Parathyroid adenoma (tissue), 2 donors: ENCODE results near the gene KANSL1L.

Experiments
- H2AFZ ChIP-seq: fragments of 300-600 bp; sonication (generic); one replicate; pipeline ENCODE4 v1.7.0; 2017; ENCODE audit warnings: antibody characterized with exemption, mild to moderate bottlenecking
- H3K27ac ChIP-seq: fragments of 300-600 bp; sonication (generic); one replicate; pipeline ENCODE4 v1.7.0; 2017
- H3K27me3 ChIP-seq: fragments of 300-600 bp; sonication (generic); one replicate; pipeline ENCODE4 v1.7.0; 2017; ENCODE audit warnings: low read length; ENCODE audit not compliant: control insufficient read depth, insufficient read depth
- H3K36me3 ChIP-seq: fragments of 300-600 bp; sonication (generic); one replicate; pipeline ENCODE4 v1.7.0; 2017; ENCODE audit warnings: low read length; ENCODE audit not compliant: control insufficient read depth, insufficient read depth
- H3K4me1 ChIP-seq: fragments of 300-600 bp; sonication (generic); one replicate; pipeline ENCODE4 v1.7.0; 2017; ENCODE audit warnings: control low read depth
- H3K4me2 ChIP-seq: fragments of 300-600 bp; sonication (generic); one replicate; pipeline ENCODE4 v1.7.0; 2017; ENCODE audit warnings: low read length
- H3K4me3 ChIP-seq: fragments of 300-600 bp; sonication (generic); one replicate; pipeline ENCODE4 v1.7.0; 2017; ENCODE audit warnings: low read depth, low read length
- H3K79me2 ChIP-seq: fragments of 300-600 bp; sonication (generic); one replicate; pipeline ENCODE4 v1.7.0; 2017; ENCODE audit warnings: control low read depth
- H3K9ac ChIP-seq: fragments of 300-600 bp; sonication (generic); one replicate; pipeline ENCODE4 v1.7.0; 2017; ENCODE audit warnings: mild to moderate bottlenecking
- H3K9me3 ChIP-seq: fragments of 300-600 bp; sonication (generic); one replicate; pipeline ENCODE4 v1.7.0; 2017; ENCODE audit warnings: low read length; ENCODE audit not compliant: control insufficient read depth
- CTCF ChIP-seq: fragments of 300-600 bp; sonication (generic); IDR thresholded peaks from one replicate; pipeline ENCODE4 v1.7.0; 2017; ENCODE audit warnings: antibody characterized with exemption, mild to moderate bottlenecking
- donor health status: primary hyperparathyroidism.

Gene KANSL1L

GRCh38 chr2:210009126-210009525, 162.1 kb downstream of the KANSL1L start:
- Histone ChIP-seq H3K36me3 (no peaks in the 10 kb centered on the region), H3K4me1 (peaks cover 4% of the 10 kb centered on the region), H3K9me3 (no peaks in the 10 kb centered on the region), H3K79me2 (peaks cover 8% of the 10 kb centered on the region), H3K4me2 (no peak overlapping the region), H3K4me3 (no peak overlapping the region), H3K27me3 (no peaks in the 10 kb centered on the region), H2AFZ (no peak overlapping the region), H3K9ac (no peak overlapping the region), H3K27ac (no peak overlapping the region)
- TF ChIP-seq CTCF, result no peak

- TF ChIP-seq CTCF, result no peak
- Histone ChIP-seq H2AFZ (no peak overlapping the region), H3K9ac (no peak overlapping the region), H3K4me3 (no peak overlapping the region), H3K36me3 (no peaks in the 10 kb centered on the region), H3K4me1 (peaks cover 4% of the 10 kb centered on the region), H3K27ac (no peak overlapping the region), H3K79me2 (peaks cover 16% of the 10 kb centered on the region), H3K27me3 (no peaks in the 10 kb centered on the region), H3K4me2 (no peak overlapping the region), H3K9me3 (no peaks in the 10 kb centered on the region)
Observed at GRCh38 chr2:210007895-210008294, 163.3 kb downstream of the KANSL1L start.

GRCh38 chr2:210004881-210005280, 166.3 kb downstream of the KANSL1L start:
- Histone ChIP-seq H3K4me3 (no peak overlapping the region), H2AFZ (no peak overlapping the region), H3K4me2 (no peak overlapping the region), H3K27ac (no peak overlapping the region), H3K36me3 (no peaks in the 10 kb centered on the region), H3K27me3 (no peaks in the 10 kb centered on the region), H3K9me3 (no peaks in the 10 kb centered on the region), H3K79me2 (peaks cover 20% of the 10 kb centered on the region), H3K9ac (no peak overlapping the region), H3K4me1 (peaks cover 10% of the 10 kb centered on the region)
- TF ChIP-seq CTCF, result no peak

- H2AFZ ChIP-seq, result no peak overlapping the region
- H3K27me3 ChIP-seq, result no peaks in the 10 kb centered on the region
- no peak overlapping the region for H3K9ac ChIP-seq
- no peak overlapping the region for H3K27ac ChIP-seq
- peak overlapping the region; percentile 93 for H3K4me3 ChIP-seq
- H3K4me1 ChIP-seq, result peaks cover 10% of the 10 kb centered on the region
- no peak for TF ChIP-seq CTCF
- H3K9me3 ChIP-seq, result no peaks in the 10 kb centered on the region
- no peaks in the 10 kb centered on the region for H3K36me3 ChIP-seq
- peaks cover 18% of the 10 kb centered on the region for H3K79me2 ChIP-seq
- peak overlapping the region; percentile 50 for H3K4me2 ChIP-seq
Observed at GRCh38 chr2:210003359-210003758, 167.8 kb downstream of the KANSL1L start.
